H1 (cell line): ENCODE results near the gene TYK2. TPM values are rescaled to one million over a fixed set of nuclear protein-coding genes. Genes with fewer than 3 reads are reported as not detected.

Experiments
- KDM1A ChIP-seq: fragments of 200-600, 300-600 bp; sonication (generic); IDR thresholded peaks from 2 replicates; pipeline ENCODE4 v1.7.1; 2016; ENCODE audit warnings: mild to moderate bottlenecking, low read length, borderline replicate concordance
- NANOG ChIP-seq: IDR thresholded peaks from 2 replicates; pipeline ENCODE4 v1.6.1; 2011; ENCODE audit warnings: low read length, low read depth, mild to moderate bottlenecking, inconsistent platforms; ENCODE audit not compliant: insufficient read depth, poor library complexity, severe bottlenecking
- SIRT6 ChIP-seq: IDR thresholded peaks from one replicate; pipeline ENCODE4 v1.7.1; 2012; ENCODE audit warnings: low read length, inconsistent platforms
- TAF7 ChIP-seq: optimal IDR thresholded peaks from 2 replicates; pipeline ENCODE3; 2011; ENCODE audit warnings: low read depth, mild to moderate bottlenecking, inconsistent platforms, low read length, moderate library complexity, borderline replicate concordance
- polyA plus RNA-seq, 7 experiments: library from polyadenylated mRNA; depleted of rRNA in 3 of 7; stranded (reverse) in 5 of 7; unstranded in 2 of 7; fragments of >200 nt in 5 of 7; fragments of 200-250 nt in 2 of 7; gene quantifications; 1 replicate in 5 of 7; 2 replicates in 1 of 7; 4 replicates in 1 of 7; pipeline versions ENCODE4 v1.2.1 to v1.2.3, GENCODE V29; 2011 to 2013; ENCODE audit warnings: missing spikeins in 2 of 7, mixed read lengths in 2 of 7
- total RNA-seq: library from RNA; stranded (reverse); fragmentation: NEBNext Ultra II Directional; extraction: Animal tissue kit (Norgen Biotek cat#: 25700); gene quantifications from 2 replicates; pipeline ENCODE4 v1.2.1, GENCODE V29; 2021

Gene TYK2
- total and polyA plus RNA-seq, 2 of the 8 experiments (the other 6 are each of a cell fraction or from before 2014, with no cell fraction given), result 32.1 to 40.8 TPM

DNA sequence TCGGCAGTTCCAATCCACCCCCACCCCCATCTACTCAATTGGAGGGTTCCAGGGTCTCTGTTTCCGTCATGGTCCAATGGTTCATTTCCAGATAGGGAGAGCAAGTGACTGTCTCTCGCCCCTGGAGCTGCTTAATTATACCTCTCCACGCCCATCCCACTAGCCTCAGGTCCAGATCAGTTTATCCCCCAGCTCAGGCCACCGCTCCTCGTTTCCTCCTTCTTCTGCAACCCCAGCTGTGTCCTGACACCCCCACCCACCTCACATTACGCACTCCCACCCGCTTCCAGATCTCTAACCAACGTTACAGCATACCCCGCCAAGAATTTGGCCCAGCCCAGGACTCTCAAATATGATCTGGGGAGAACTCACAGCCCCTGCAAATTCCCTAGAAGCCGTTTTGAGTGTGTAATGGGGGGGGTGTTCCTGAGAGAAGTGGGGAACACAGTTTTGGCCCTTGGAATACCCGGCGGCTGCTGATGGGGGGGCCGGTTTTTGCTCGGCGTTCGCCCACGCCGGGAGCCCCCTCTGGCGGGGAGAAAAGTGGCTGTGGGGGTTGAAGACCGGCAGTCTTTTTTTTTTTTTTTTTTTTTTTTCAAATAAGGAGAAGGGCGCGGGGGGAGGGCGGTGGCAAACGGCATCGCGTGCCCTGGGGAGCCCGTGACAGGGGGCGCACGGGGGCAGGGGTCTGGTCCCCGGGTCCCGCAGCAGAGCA lies 38.3 kb upstream of the TYK2 start (continued):
- TF ChIP-seq KDM1A, result no peak
- TF ChIP-seq SIRT6, result no peak
- TF ChIP-seq TAF7, result no peak
- TF ChIP-seq NANOG, result no peak
